Lower leg skin (tissue), 3 donors: ENCODE results near the gene NKD1.

Experiments
- CTCF ChIP-seq, 3 donors: fragments of 450-650 bp; IDR thresholded peaks; one replicate each; pipeline ENCODE4 v1.5.1; 2016; ENCODE audit warnings: antibody characterized with exemption in 3 of 3, mild to moderate bottlenecking in 3 of 3, moderate library complexity in 2 of 3
- POLR2A ChIP-seq, 2 donors: fragments of 450-650 bp; IDR thresholded peaks; one replicate each; pipeline ENCODE4 v1.6.1; 2016 to 2017; ENCODE audit warnings: antibody characterized with exemption in 2 of 2, mild to moderate bottlenecking in 1 of 2, moderate library complexity in 1 of 2

- TF ChIP-seq POLR2A (IDR thresholded peaks at IDR 0.05): no peak
- no peak for TF ChIP-seq CTCF (IDR thresholded peaks at IDR 0.05)
Measured at GRCh38 chr16:50558913-50559312, 10.7 kb downstream of the NKD1 start.
